ENCODE results near the gene KATNAL1. TPM values are rescaled to one million over a fixed set of nuclear protein-coding genes. Genes with fewer than 3 reads are reported as not detected.
A peak's percentile ranks its signal among the peaks of the same experiment; 100 is the strongest.

The KATNAL1 gene
- total RNA-seq, 1 donor from 2014 or later, result 29.3 TPM

DNA sequence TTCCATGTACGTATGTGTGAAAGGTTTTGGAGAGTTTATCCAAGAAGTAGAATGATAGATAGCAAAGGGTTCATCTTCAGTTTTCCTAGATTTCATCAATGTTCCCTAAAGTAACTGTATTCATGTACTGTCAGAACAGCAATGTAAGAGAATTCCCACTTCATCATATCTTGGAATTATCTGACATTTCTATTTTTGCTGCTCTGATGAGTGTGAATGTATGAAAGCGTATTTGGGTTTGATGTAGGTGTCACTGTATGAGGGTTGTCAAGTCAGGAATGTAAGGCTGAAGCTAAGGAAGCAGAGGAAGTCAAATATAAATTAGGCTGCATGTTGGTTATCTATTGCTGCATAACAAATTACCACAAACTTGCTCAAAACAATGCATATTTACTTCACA, 7.2 kb upstream of the KATNAL1 start:
- H3K4me3 Mint-ChIP-seq (ENCODE audit: unreplicated experiment), result no peak overlapping the region
- no peak overlapping the region for H3K27ac Mint-ChIP-seq (ENCODE audit: unreplicated experiment)
- H3K4me1 Mint-ChIP-seq (ENCODE audit: unreplicated experiment), result no peaks in the 10 kb centered on the region

GRCh38 chr13:30314069-30314468, 6.7 kb upstream of the KATNAL1 start:
- Mint-ChIP-seq H3K36me3 (ENCODE audit: unreplicated experiment) (peaks cover under 1% of the 10 kb centered on the region), H3K27ac (ENCODE audit: unreplicated experiment) (no peak overlapping the region), H3K4me1 (ENCODE audit: unreplicated experiment) (no peaks in the 10 kb centered on the region), H3K27me3 (ENCODE audit: unreplicated experiment) (no peaks in the 10 kb centered on the region), H3K9me3 (ENCODE audit: unreplicated experiment) (no peaks in the 10 kb centered on the region), H3K4me3 (ENCODE audit: unreplicated experiment) (no peak overlapping the region)
- no peak for DNase-seq (ENCODE audit: extremely low spot score, unreplicated experiment)
- TF ChIP-seq CTCF (IDR thresholded peaks at IDR 0.05), result no peak

More for the DNA sequence above, 7.2 kb upstream of the KATNAL1 start:
- TF ChIP-seq CTCF (IDR thresholded peaks at IDR 0.05), result no peak
- Mint-ChIP-seq H3K9me3 (ENCODE audit: unreplicated experiment) (no peaks in the 10 kb centered on the region), H3K27me3 (ENCODE audit: unreplicated experiment) (no peaks in the 10 kb centered on the region), H3K36me3 (ENCODE audit: unreplicated experiment) (no peaks in the 10 kb centered on the region)
- DNase-seq (ENCODE audit: extremely low spot score, unreplicated experiment), result no peak

- peaks cover 6% of the 10 kb centered on the region for H3K4me1 Mint-ChIP-seq (ENCODE audit: unreplicated experiment)
- no peaks in the 10 kb centered on the region for H3K27me3 Mint-ChIP-seq (ENCODE audit: unreplicated experiment)
- no peaks in the 10 kb centered on the region for H3K9me3 Mint-ChIP-seq (ENCODE audit: unreplicated experiment)
- no peak for DNase-seq (ENCODE audit: extremely low spot score, unreplicated experiment)
- no peak for TF ChIP-seq CTCF (IDR thresholded peaks at IDR 0.05)
- H3K4me3 Mint-ChIP-seq (ENCODE audit: unreplicated experiment), result no peak overlapping the region
- peak overlapping the region; percentile 25 for H3K27ac Mint-ChIP-seq (ENCODE audit: unreplicated experiment)
- peaks cover 2% of the 10 kb centered on the region for H3K36me3 Mint-ChIP-seq (ENCODE audit: unreplicated experiment)
Observed at GRCh38 chr13:30313311-30313710, 6.0 kb upstream of the KATNAL1 start.

GRCh38 chr13:30312904-30313303, 5.6 kb upstream of the KATNAL1 start:
- H3K4me3 Mint-ChIP-seq (ENCODE audit: unreplicated experiment), result no peak overlapping the region
- no peak for TF ChIP-seq CTCF (IDR thresholded peaks at IDR 0.05)
- peaks cover 7% of the 10 kb centered on the region for H3K4me1 Mint-ChIP-seq (ENCODE audit: unreplicated experiment)
- H3K27me3 Mint-ChIP-seq (ENCODE audit: unreplicated experiment), result no peaks in the 10 kb centered on the region
- no peaks in the 10 kb centered on the region for H3K9me3 Mint-ChIP-seq (ENCODE audit: unreplicated experiment)
- peaks cover 2% of the 10 kb centered on the region for H3K36me3 Mint-ChIP-seq (ENCODE audit: unreplicated experiment)
- H3K27ac Mint-ChIP-seq (ENCODE audit: unreplicated experiment), result peak overlapping the region; percentile 25
- no peak for DNase-seq (ENCODE audit: extremely low spot score, unreplicated experiment)

DNA sequence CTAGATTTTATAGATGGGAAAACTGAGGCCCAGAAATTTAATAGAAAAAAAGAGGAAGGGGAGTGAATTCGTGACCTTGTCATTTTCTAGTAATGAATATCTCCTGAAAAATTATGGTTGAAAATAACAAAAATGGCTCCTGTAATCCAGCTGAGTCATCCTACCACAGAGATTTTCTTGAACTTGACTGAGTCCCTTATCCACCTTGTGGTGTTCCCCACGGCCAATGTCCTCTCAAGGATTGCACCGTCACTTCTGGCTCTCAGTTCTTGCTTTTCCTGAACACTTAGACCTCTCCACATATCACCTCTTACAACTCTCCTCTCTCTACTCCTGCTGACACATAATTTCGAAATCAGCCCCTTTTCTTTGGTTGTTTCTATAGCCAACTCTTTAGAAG, 1.2 kb upstream of the KATNAL1 start:
- Mint-ChIP-seq H3K36me3 (ENCODE audit: unreplicated experiment) (peaks cover 2% of the 10 kb centered on the region), H3K4me1 (ENCODE audit: unreplicated experiment) (peaks cover 40% of the 10 kb centered on the region), H3K9me3 (ENCODE audit: unreplicated experiment) (no peaks in the 10 kb centered on the region), H3K27me3 (ENCODE audit: unreplicated experiment) (no peaks in the 10 kb centered on the region), H3K27ac (ENCODE audit: unreplicated experiment) (peak overlapping the region; percentile 32), H3K4me3 (ENCODE audit: unreplicated experiment) (peak overlapping the region; percentile 38)
- TF ChIP-seq CTCF (IDR thresholded peaks at IDR 0.05), result no peak
- DNase-seq (ENCODE audit: extremely low spot score, unreplicated experiment), result no peak
